Calu3 (cell line): Measurements from ENCODE around the gene DOCK1. TPM values are rescaled to one million over a fixed set of nuclear protein-coding genes. Genes with fewer than 3 reads are reported as not detected.

ENCODE experiments used
- BruUV-seq: library from RNA; stranded (reverse); fragments of 400-500 nt; replicated peaks from 2 replicates; lab custom pipeline; 2021; lab: Mats Ljungman, UMichigan
- CTCF ChIA-PET: fragments of 300-600 bp; sonication (Branson Sonifier 250); formaldehyde crosslinking; loops from one replicate; lab custom pipeline; 2022; ENCODE audit warnings: antibody characterized with exemption; lab: Charles Lee
- DNase-seq: peaks from one replicate; pipeline ENCODE4 v3.0.0; 2022
- H3K27ac Mint-ChIP-seq: one replicate; pipeline ENCODE4 v1.8.0; 2022; ENCODE audit warnings: mixed read lengths; ENCODE audit not compliant: unreplicated experiment
- H3K27me3 Mint-ChIP-seq: one replicate; pipeline ENCODE4 v1.8.0; 2022; ENCODE audit warnings: mixed read lengths; ENCODE audit not compliant: unreplicated experiment
- H3K36me3 Mint-ChIP-seq: one replicate; pipeline ENCODE4 v1.8.0; 2022; ENCODE audit warnings: mild to moderate bottlenecking, moderate library complexity, mixed read lengths; ENCODE audit not compliant: insufficient read depth, unreplicated experiment
- H3K4me1 Mint-ChIP-seq: one replicate; pipeline ENCODE4 v1.8.0; 2022; ENCODE audit warnings: mild to moderate bottlenecking, low read depth, mixed read lengths; ENCODE audit not compliant: unreplicated experiment
- H3K4me3 Mint-ChIP-seq: one replicate; pipeline ENCODE4 v1.8.0; 2022; ENCODE audit warnings: mild to moderate bottlenecking, low read depth, moderate library complexity, mixed read lengths; ENCODE audit not compliant: unreplicated experiment
- H3K9me3 Mint-ChIP-seq: one replicate; pipeline ENCODE4 v1.8.0; 2022; ENCODE audit warnings: low read depth, mixed read lengths; ENCODE audit not compliant: unreplicated experiment
- CTCF ChIP-seq: fragments of 200-600 bp; IDR thresholded peaks from one replicate; pipeline ENCODE4 v1.8.0; 2022; ENCODE audit warnings: antibody characterized with exemption; ENCODE audit not compliant: unreplicated experiment
- intact Hi-C: fragments of 100-400 bp; cut with micrococcal nuclease; formaldehyde crosslinking; loops from one replicate; pipeline ENCODE4 v1.10.0; 2022; ENCODE audit not compliant: unreplicated experiment
- total RNA-seq: library from RNA; stranded (reverse); gene quantifications from 2 replicates; pipeline ENCODE4 v1.2.3, GENCODE V29; 2022

Gene DOCK1
- total RNA-seq, 1 experiment from 2014 or later: 34.2 TPM

GRCh38 chr10:127158662-127159061 lies 253.4 kb downstream of the DOCK1 start:
- no peaks in the 10 kb centered on the region for H3K27me3 Mint-ChIP-seq
- TF ChIP-seq CTCF: no peak
- H3K4me1 Mint-ChIP-seq: peaks cover 7% of the 10 kb centered on the region
- BruUV-seq: no TSS peak
- no peak overlapping the region for H3K27ac Mint-ChIP-seq
- CTCF ChIA-PET: no interaction called here
- H3K4me3 Mint-ChIP-seq: no peak overlapping the region
- H3K9me3 Mint-ChIP-seq: no peaks in the 10 kb centered on the region
- intact Hi-C loops: no loop called here
- no peak for DNase-seq
- H3K36me3 Mint-ChIP-seq: no peaks in the 10 kb centered on the region

- Mint-ChIP-seq H3K4me1 (peaks cover 10% of the 10 kb centered on the region), H3K27ac (no peak overlapping the region), H3K9me3 (no peaks in the 10 kb centered on the region), H3K36me3 (no peaks in the 10 kb centered on the region), H3K4me3 (no peak overlapping the region), H3K27me3 (no peaks in the 10 kb centered on the region)
- intact Hi-C loops: no loop called here
- CTCF ChIA-PET: no interaction called here
- no TSS peak for BruUV-seq
- DNase-seq: no peak
- TF ChIP-seq CTCF: no peak
Measured at GRCh38 chr10:127159648-127160245, 254.5 kb downstream of the DOCK1 start.

GRCh38 chr10:127161482-127161881 lies 256.3 kb downstream of the DOCK1 start:
- BruUV-seq: no TSS peak
- intact Hi-C loops: no loop called here
- Mint-ChIP-seq H3K4me1 (peaks cover 10% of the 10 kb centered on the region), H3K27me3 (no peaks in the 10 kb centered on the region), H3K36me3 (no peaks in the 10 kb centered on the region), H3K27ac (no peak overlapping the region), H3K9me3 (no peaks in the 10 kb centered on the region), H3K4me3 (no peak overlapping the region)
- no peak for DNase-seq
- TF ChIP-seq CTCF: no peak
- CTCF ChIA-PET: no interaction called here

- no TSS peak for BruUV-seq
- CTCF ChIA-PET: no interaction called here
- intact Hi-C loops: no loop called here
Measured at GRCh38 chr10:127162841-127163240, 257.6 kb downstream of the DOCK1 start.

More at GRCh38 chr10:127162841-127163240, 257.6 kb downstream of the DOCK1 start:
- no peaks in the 10 kb centered on the region for H3K27me3 Mint-ChIP-seq
- H3K9me3 Mint-ChIP-seq: no peaks in the 10 kb centered on the region
- no peak for DNase-seq
- no peak overlapping the region for H3K27ac Mint-ChIP-seq
- TF ChIP-seq CTCF: no peak
- no peaks in the 10 kb centered on the region for H3K36me3 Mint-ChIP-seq
- no peak overlapping the region for H3K4me3 Mint-ChIP-seq
- H3K4me1 Mint-ChIP-seq: peaks cover 10% of the 10 kb centered on the region
